Right atrium auricular region (tissue), 2 donors: Measurements from ENCODE around the gene CREBRF. TPM values are rescaled to one million over a fixed set of nuclear protein-coding genes. Genes with fewer than 3 reads are reported as not detected.

Experiments used
- DNase-seq: peaks from one replicate; pipeline ENCODE4 v3.0.0-alpha.2; 2019; ENCODE audit warnings: low spot score
- H3K27ac ChIP-seq, 2 donors: fragments of 200-600 bp; sonication (generic); 1 replicate in 1 of 2; 2 replicates in 1 of 2; pipeline ENCODE4 v1.5.1; 2016 to 2019
- H3K27me3 ChIP-seq, 2 donors: fragments of 200-600 bp; sonication (generic); one replicate each; pipeline versions ENCODE4 v1.5.1 to v1.6.0; 2017 to 2019
- H3K36me3 ChIP-seq: fragments of 200-600 bp; sonication (generic); one replicate; pipeline ENCODE4 v1.5.1; 2016
- H3K4me1 ChIP-seq, 2 donors: fragments of 200-600 bp; sonication (generic); one replicate each; pipeline versions ENCODE4 v1.5.1 to v1.6.0; 2017 to 2019
- H3K4me3 ChIP-seq, 2 donors: fragments of 200-600 bp; sonication (generic); 1 replicate in 1 of 2; 2 replicates in 1 of 2; pipeline ENCODE4 v1.5.1; 2017 to 2019; ENCODE audit warnings: mild to moderate bottlenecking in 1 of 2, moderate library complexity in 1 of 2
- H3K9me3 ChIP-seq, 2 donors: fragments of 200-600 bp; sonication (generic); one replicate each; pipeline ENCODE4 v1.5.1; 2019
- total RNA-seq, 2 donors: library from RNA; depleted of rRNA; stranded (reverse); fragments of >200 nt; gene quantifications; one replicate each; pipeline ENCODE4 v1.1.0, GENCODE V29; 2016
- TF ChIP-seq, protein P1 (sequence below), 2 donors: fragments of 200-600 bp; sonication (generic); IDR thresholded peaks; one replicate each; pipeline ENCODE4 v1.5.1; 2019; ENCODE audit warnings: antibody characterized with exemption in 2 of 2

The CREBRF gene, protein sequence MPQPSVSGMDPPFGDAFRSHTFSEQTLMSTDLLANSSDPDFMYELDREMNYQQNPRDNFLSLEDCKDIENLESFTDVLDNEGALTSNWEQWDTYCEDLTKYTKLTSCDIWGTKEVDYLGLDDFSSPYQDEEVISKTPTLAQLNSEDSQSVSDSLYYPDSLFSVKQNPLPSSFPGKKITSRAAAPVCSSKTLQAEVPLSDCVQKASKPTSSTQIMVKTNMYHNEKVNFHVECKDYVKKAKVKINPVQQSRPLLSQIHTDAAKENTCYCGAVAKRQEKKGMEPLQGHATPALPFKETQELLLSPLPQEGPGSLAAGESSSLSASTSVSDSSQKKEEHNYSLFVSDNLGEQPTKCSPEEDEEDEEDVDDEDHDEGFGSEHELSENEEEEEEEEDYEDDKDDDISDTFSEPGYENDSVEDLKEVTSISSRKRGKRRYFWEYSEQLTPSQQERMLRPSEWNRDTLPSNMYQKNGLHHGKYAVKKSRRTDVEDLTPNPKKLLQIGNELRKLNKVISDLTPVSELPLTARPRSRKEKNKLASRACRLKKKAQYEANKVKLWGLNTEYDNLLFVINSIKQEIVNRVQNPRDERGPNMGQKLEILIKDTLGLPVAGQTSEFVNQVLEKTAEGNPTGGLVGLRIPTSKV
- 10 to 100 TPM; 20.9 to 22.5 TPM for total RNA-seq

DNA sequence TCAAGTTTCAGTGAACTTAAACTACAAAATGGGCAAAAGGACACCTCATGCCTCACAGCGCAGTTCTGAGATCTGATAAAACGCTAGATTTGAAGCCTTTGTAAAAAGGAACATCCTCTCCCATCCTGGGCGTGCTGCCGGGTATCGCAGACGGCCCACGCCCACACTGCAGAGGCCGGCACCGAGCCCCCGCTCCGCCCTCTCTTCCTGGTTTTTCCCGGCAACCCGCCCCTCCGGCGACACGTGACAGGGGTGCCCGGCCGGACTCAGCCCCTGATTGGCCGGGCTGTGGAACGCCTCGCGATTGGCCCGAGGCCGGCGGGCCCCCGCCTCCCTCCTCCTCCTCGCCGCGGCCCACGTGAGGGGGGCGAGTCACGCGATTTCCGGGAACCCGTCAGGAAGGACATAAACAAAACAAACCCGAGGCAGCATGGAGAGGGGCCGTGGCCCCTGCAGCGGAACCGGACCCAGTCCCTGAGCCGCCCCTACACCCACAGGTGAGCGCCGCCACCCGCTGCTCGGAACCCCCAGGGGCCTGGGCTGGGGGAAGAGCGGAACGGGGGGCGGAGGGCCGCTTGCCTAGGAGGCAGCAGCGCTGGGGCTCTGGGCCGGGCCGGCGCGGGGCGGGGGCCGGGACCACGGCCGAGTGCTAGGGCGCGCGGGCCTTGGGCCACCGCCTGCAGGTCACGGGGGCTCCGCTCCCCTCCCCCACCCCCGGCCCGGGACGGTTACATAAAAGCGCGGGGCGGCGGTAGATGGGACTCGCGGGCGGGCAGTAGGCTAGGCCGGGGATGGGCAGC, at the start of gene CREBRF:
CREBRF (plus strand) TSS at position 370 of the 800 bp plus-strand sequence. CDS start 24,424 bp downstream, outside the sequence.
- Histone ChIP-seq H3K36me3 (no peaks in the 10 kb centered on the region), H3K4me1 (peaks cover 0 to 22% of the 10 kb centered on the region in 2 donors), H3K27me3 (no peaks in the 10 kb centered on the region), H3K27ac (peak within 1 kb of the TSS; percentile 99 to 100), H3K9me3 (no peaks in the 10 kb centered on the region), H3K4me3 (peak within 1 kb of the TSS; percentile 83 to 100)
- TF ChIP-seq, protein P1, sequence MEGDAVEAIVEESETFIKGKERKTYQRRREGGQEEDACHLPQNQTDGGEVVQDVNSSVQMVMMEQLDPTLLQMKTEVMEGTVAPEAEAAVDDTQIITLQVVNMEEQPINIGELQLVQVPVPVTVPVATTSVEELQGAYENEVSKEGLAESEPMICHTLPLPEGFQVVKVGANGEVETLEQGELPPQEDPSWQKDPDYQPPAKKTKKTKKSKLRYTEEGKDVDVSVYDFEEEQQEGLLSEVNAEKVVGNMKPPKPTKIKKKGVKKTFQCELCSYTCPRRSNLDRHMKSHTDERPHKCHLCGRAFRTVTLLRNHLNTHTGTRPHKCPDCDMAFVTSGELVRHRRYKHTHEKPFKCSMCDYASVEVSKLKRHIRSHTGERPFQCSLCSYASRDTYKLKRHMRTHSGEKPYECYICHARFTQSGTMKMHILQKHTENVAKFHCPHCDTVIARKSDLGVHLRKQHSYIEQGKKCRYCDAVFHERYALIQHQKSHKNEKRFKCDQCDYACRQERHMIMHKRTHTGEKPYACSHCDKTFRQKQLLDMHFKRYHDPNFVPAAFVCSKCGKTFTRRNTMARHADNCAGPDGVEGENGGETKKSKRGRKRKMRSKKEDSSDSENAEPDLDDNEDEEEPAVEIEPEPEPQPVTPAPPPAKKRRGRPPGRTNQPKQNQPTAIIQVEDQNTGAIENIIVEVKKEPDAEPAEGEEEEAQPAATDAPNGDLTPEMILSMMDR (IDR thresholded peaks at IDR 0.05): peak in 1 of 2 donors; percentile 14
- peak; percentile 98 for DNase-seq

GRCh38 chr5:173010021-173010420, 46.1 kb upstream of the CREBRF start:
- Histone ChIP-seq H3K4me1 (peaks cover 0 to 44% of the 10 kb centered on the region in 2 donors), H3K9me3 (no peaks in the 10 kb centered on the region), H3K27me3 (no peaks in the 10 kb centered on the region), H3K36me3 (no peaks in the 10 kb centered on the region), H3K27ac (peak overlapping the region in 1 of 2 donors; percentile 11), H3K4me3 (no peak overlapping the region)
- DNase-seq: no peak
- TF ChIP-seq, protein P1 (IDR thresholded peaks at IDR 0.05): no peak

- TF ChIP-seq, protein P1 (IDR thresholded peaks at IDR 0.05): peak in 1 of 2 donors; percentile 77
- DNase-seq: peak; percentile 78
- H3K4me3 ChIP-seq: no peak overlapping the region
- no peaks in the 10 kb centered on the region for H3K27me3 ChIP-seq
- H3K4me1 ChIP-seq: peaks cover 0 to 49% of the 10 kb centered on the region in 2 donors
- H3K27ac ChIP-seq: peak overlapping the region; percentile 11 to 26
- H3K9me3 ChIP-seq: no peaks in the 10 kb centered on the region
- no peaks in the 10 kb centered on the region for H3K36me3 ChIP-seq
These were observed 45.3 kb upstream of the CREBRF start for GRCh38 chr5:173010547-173011464.

DNA sequence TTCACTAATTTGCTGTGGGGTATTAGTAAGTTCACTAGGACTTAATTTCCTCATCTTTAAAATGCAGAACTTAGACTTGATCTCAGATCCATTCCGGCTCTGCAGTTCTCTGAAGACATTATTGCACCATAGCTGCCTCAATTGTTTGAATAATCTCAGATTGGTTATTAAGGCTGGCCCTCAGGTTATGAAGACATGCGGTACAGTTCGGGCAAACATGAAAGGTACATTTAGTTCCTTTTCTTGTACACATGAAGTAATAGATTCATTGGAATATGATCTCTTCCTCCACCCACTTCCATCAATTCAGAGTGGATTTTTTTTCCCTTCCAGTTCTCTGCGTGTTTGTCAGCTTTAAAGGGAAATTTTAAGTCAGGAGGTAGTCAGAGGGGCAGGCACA, 44.6 kb upstream of the CREBRF start:
- Histone ChIP-seq H3K4me3 (no peak overlapping the region), H3K9me3 (no peaks in the 10 kb centered on the region), H3K27me3 (no peaks in the 10 kb centered on the region), H3K27ac (peak overlapping the region in 1 of 2 donors; percentile 26), H3K4me1 (peaks cover 0 to 56% of the 10 kb centered on the region in 2 donors), H3K36me3 (no peaks in the 10 kb centered on the region)
- TF ChIP-seq, protein P1 (IDR thresholded peaks at IDR 0.05): no peak
- DNase-seq: no peak

- Histone ChIP-seq H3K27ac (no peak overlapping the region), H3K4me1 (peaks cover 0 to 60% of the 10 kb centered on the region in 2 donors)
- DNase-seq: no peak
These were observed 43.3 kb upstream of the CREBRF start for GRCh38 chr5:173012882-173013281.

More at GRCh38 chr5:173012882-173013281, 43.3 kb upstream of the CREBRF start:
- H3K4me3 ChIP-seq: no peak overlapping the region
- H3K36me3 ChIP-seq: no peaks in the 10 kb centered on the region
- no peaks in the 10 kb centered on the region for H3K27me3 ChIP-seq
- TF ChIP-seq, protein P1 (IDR thresholded peaks at IDR 0.05): no peak
- no peaks in the 10 kb centered on the region for H3K9me3 ChIP-seq
